CD4-positive, alpha-beta T cell (primary cell): ENCODE measurements around the gene RNF41. TPM values are rescaled to one million over a fixed set of nuclear protein-coding genes. Genes with fewer than 3 reads are reported as not detected.
A peak's percentile ranks its signal among the peaks of the same experiment; 100 is the strongest.

ENCODE experiments used
- ATAC-seq: fragments of 200-7000 bp; cut with Tn5 transposase; one replicate; pipeline ENCODE4 v1.10.0; 2022; ENCODE audit warnings: mild to moderate bottlenecking; ENCODE audit not compliant: poor library complexity
- CTCF ChIA-PET: fragments of 350-600 bp; sonication (Branson Sonifier 250); formaldehyde crosslinking; loops from one replicate; lab custom pipeline; 2021; ENCODE audit warnings: antibody characterized with exemption, inconsistent platforms; lab: Charles Lee
- POLR2A ChIA-PET: fragments of 350-600 bp; sonication (Branson Sonifier 250); formaldehyde crosslinking; loops from one replicate; lab custom pipeline; 2021; ENCODE audit warnings: antibody characterized with exemption, inconsistent platforms; lab: Charles Lee
- DNase-seq, 14 experiments: peaks; one replicate each; pipeline ENCODE4 v3.0.0-alpha.2; 2013 to 2020; ENCODE audit warnings: mixed read lengths in 2 of 14
- H3K27ac ChIP-seq, 2 donors: one replicate each; pipeline versions ENCODE4 v1.5.1 to v1.7.0; 2013; ENCODE audit warnings: low read length in 2 of 2, low read depth in 1 of 2, mild to moderate bottlenecking in 1 of 2
- H3K27me3 ChIP-seq, 2 experiments: 1 replicate in 1 of 2; 2 replicates in 1 of 2; pipeline versions ENCODE4 v1.6.1 to v1.7.0; 2013; ENCODE audit warnings: low read length in 2 of 2, control low read depth in 1 of 2, mild to moderate bottlenecking in 1 of 2, moderate library complexity in 1 of 2; ENCODE audit not compliant: insufficient read depth in 2 of 2, control insufficient read depth in 1 of 2
- H3K36me3 ChIP-seq: one replicate; pipeline ENCODE4 v1.6.1; 2013; ENCODE audit warnings: low read length, control low read depth; ENCODE audit not compliant: insufficient read depth
- H3K4me1 ChIP-seq: one replicate; pipeline ENCODE4 v1.6.1; 2013; ENCODE audit warnings: low read length, control low read depth; ENCODE audit not compliant: insufficient read depth
- H3K4me3 ChIP-seq: one replicate; pipeline ENCODE4 v1.5.1; 2013; ENCODE audit warnings: mild to moderate bottlenecking, low read length, moderate library complexity
- H3K9me3 ChIP-seq, 2 experiments: 1 replicate in 1 of 2; 2 replicates in 1 of 2; pipeline versions ENCODE4 v1.6.1 to v1.7.0; 2013; ENCODE audit warnings: low read length in 2 of 2, mild to moderate bottlenecking in 2 of 2, control low read depth in 1 of 2, moderate library complexity in 1 of 2; ENCODE audit not compliant: control insufficient read depth in 1 of 2, insufficient read depth in 1 of 2
- H3K27ac Mint-ChIP-seq: one replicate; pipeline ENCODE4 v1.8.0; 2020; ENCODE audit warnings: mixed read lengths
- H3K27me3 Mint-ChIP-seq: one replicate; pipeline ENCODE4 v1.8.0; 2021; ENCODE audit warnings: mixed read lengths
- H3K36me3 Mint-ChIP-seq: one replicate; pipeline ENCODE4 v1.8.0; 2021; ENCODE audit warnings: low read depth, mixed read lengths
- H3K4me1 Mint-ChIP-seq: one replicate; pipeline ENCODE4 v1.8.0; 2021; ENCODE audit warnings: low read depth, mixed read lengths
- H3K4me3 Mint-ChIP-seq: one replicate; pipeline ENCODE4 v1.8.0; 2020; ENCODE audit warnings: mild to moderate bottlenecking, mixed read lengths
- H3K9me3 Mint-ChIP-seq: one replicate; pipeline ENCODE4 v1.8.0; 2020; ENCODE audit warnings: mixed read lengths
- intact Hi-C, 2 experiments: fragments of 100-400 bp; cut with DNase I in 1 of 2; cut with micrococcal nuclease in 1 of 2; formaldehyde crosslinking; loops; one replicate each; pipeline versions ENCODE4 v1.15.1 to v1.9.0; 2023 to 2025; cut with DNase I, micrococcal nuclease
- total RNA-seq, 174 experiments: library from RNA in 2 of 174; stranded (reverse) in 2 of 174; gene quantifications; one replicate each; pipeline ENCODE4 v1.2.3 and lab custom pipeline; 2021 to 2026
- TF ChIP-seq, protein P1 (sequence below): fragments of 200-600 bp; IDR thresholded peaks from one replicate; pipeline ENCODE4 v1.8.0; 2022; ENCODE audit warnings: antibody characterized with exemption, mild to moderate bottlenecking

RNF41 gene
- total RNA-seq, 2 experiments from 2014 or later = 28.0 to 32.4 TPM

GRCh38 chr12:56221232-56221756, 428 bp downstream of the RNF41 start:
- Mint-ChIP-seq H3K27me3 (no peaks in the 10 kb centered on the region), H3K27ac (peak overlapping the region; percentile 100), H3K36me3 (peaks cover 27% of the 10 kb centered on the region), H3K4me1 (peaks cover 52% of the 10 kb centered on the region), H3K9me3 (no peaks in the 10 kb centered on the region), H3K4me3 (peak overlapping the region; percentile 98)
- Histone ChIP-seq H3K27ac (peak overlapping the region; percentile 97 to 98), H3K36me3 (peaks cover 6% of the 10 kb centered on the region), H3K27me3 (no peaks in the 10 kb centered on the region), H3K9me3 (no peaks in the 10 kb centered on the region), H3K4me3 (peak overlapping the region; percentile 83), H3K4me1 (peaks cover 56% of the 10 kb centered on the region)
- no peak for DNase-seq
- ChIA-PET CTCF (interaction anchor here (0.7 to 4.8 kb wide), 6 partner anchors 15 to 102 kb away, joined by 3 to 31 read pairs (median 19); partner anchors contain the start of genes COQ10A, SMARCC2 and ZC3H10), POLR2A (interaction anchor here (0.6 to 4.1 kb wide), 35 partner anchors 12 to 504 kb away, joined by 3 to 62 read pairs (median 6); partner anchors contain the start of genes ANKRD52, CNPY2, COQ10A and DNAJC14)
- ATAC-seq = peak; percentile 27
- TF ChIP-seq, protein P1, sequence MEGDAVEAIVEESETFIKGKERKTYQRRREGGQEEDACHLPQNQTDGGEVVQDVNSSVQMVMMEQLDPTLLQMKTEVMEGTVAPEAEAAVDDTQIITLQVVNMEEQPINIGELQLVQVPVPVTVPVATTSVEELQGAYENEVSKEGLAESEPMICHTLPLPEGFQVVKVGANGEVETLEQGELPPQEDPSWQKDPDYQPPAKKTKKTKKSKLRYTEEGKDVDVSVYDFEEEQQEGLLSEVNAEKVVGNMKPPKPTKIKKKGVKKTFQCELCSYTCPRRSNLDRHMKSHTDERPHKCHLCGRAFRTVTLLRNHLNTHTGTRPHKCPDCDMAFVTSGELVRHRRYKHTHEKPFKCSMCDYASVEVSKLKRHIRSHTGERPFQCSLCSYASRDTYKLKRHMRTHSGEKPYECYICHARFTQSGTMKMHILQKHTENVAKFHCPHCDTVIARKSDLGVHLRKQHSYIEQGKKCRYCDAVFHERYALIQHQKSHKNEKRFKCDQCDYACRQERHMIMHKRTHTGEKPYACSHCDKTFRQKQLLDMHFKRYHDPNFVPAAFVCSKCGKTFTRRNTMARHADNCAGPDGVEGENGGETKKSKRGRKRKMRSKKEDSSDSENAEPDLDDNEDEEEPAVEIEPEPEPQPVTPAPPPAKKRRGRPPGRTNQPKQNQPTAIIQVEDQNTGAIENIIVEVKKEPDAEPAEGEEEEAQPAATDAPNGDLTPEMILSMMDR = no peak
- intact Hi-C loops = loop anchor here (5.0 to 10.0 kb wide), 2 partner anchors 36 to 176 kb away; partner anchors contain the start of genes ANKRD52 (in 1 of the 2) and RPS26 (in 1 of the 2)

DNA sequence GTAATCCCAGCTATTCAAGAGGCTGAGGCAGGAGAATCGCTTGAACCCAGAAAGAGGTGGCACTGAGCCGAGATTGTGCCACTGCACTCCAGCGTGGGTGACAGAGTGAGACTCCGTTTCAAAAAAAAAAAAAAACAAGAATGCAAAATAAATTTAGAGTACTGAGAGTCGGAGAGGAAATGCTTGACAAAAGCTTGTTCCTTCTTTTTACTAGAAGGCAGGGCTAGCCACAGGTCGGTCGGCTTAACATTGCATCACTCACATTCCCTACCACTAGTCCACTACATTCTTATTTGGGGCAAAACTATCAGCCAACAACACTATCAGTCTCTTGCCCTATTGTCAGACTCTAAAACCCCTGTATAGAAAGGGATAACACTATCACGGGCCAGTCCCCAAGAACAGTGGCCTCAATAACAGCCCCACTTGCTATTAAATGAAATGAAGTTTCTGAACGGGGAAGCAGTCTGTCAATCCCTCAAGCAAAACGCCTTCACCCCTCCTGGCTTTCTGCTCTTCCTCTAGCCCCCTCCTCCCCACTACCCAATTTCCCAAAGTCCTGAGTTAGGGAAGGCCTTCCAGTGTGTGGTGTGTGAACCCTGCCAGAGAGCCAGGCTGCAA, 1.0 kb downstream of the RNF41 start:
- H3K36me3 Mint-ChIP-seq = peaks cover 27% of the 10 kb centered on the region
- CTCF ChIA-PET = interaction anchor here (0.7 to 4.8 kb wide), 5 partner anchors 15 to 102 kb away, joined by 3 to 31 read pairs (median 23); partner anchors contain the start of genes SMARCC2 and ZC3H10
- TF ChIP-seq, protein P1 = no peak
- H3K9me3 ChIP-seq = no peaks in the 10 kb centered on the region
- intact Hi-C loops = loop anchor here (5.0 to 10.0 kb wide), 2 partner anchors 37 to 176 kb away; partner anchors contain the start of genes ANKRD52 (in 1 of the 2) and RPS26 (in 1 of the 2)
- peaks cover 56% of the 10 kb centered on the region for H3K4me1 ChIP-seq
- peaks cover 55% of the 10 kb centered on the region for H3K4me1 Mint-ChIP-seq
- DNase-seq (peak in 3 of 14 experiments; percentile 9 to 37 (median 35)), ATAC-seq (no peak)
- POLR2A ChIA-PET = interaction anchor here (0.9 to 4.1 kb wide), 8 partner anchors 16 to 505 kb away, joined by 3 to 62 read pairs (median 21); partner anchors contain the start of genes COQ10A, ESYT1, NACA and ORMDL2
- peak overlapping the region; percentile 100 for H3K27ac Mint-ChIP-seq
- H3K27ac ChIP-seq = peak overlapping the region; percentile 97 to 98
- H3K4me3 ChIP-seq = peak overlapping the region; percentile 83
- no peaks in the 10 kb centered on the region for H3K27me3 Mint-ChIP-seq
- no peaks in the 10 kb centered on the region for H3K27me3 ChIP-seq
- peak overlapping the region; percentile 98 for H3K4me3 Mint-ChIP-seq
- no peaks in the 10 kb centered on the region for H3K9me3 Mint-ChIP-seq
- H3K36me3 ChIP-seq = peaks cover 11% of the 10 kb centered on the region

- intact Hi-C loops = loop anchor here (5.0 to 10.0 kb wide), 2 partner anchors 37 to 175 kb away; partner anchors contain the start of genes ANKRD52 (in 1 of the 2) and RPS26 (in 1 of the 2)
- Histone ChIP-seq H3K27me3 (no peaks in the 10 kb centered on the region), H3K4me3 (no peak overlapping the region), H3K4me1 (peaks cover 50% of the 10 kb centered on the region), H3K27ac (no peak overlapping the region), H3K36me3 (peaks cover 15% of the 10 kb centered on the region), H3K9me3 (no peaks in the 10 kb centered on the region)
- H3K4me3 Mint-ChIP-seq = peak overlapping the region; percentile 23
- ATAC-seq (no peak), DNase-seq (no peak)
- ChIA-PET POLR2A (interaction anchor here (0.9 to 4.1 kb wide), 3 partner anchors 15 to 101 kb away, joined by 3 to 62 read pairs (median 34); partner anchors contain the start of genes ESYT1 and ZC3H10), CTCF (interaction anchor here (1.2 to 4.8 kb wide), 3 partner anchors 14 to 30 kb away, joined by 3 to 31 read pairs (median 26); partner anchors contain the start of gene SMARCC2)
- H3K36me3 Mint-ChIP-seq = peaks cover 34% of the 10 kb centered on the region
- H3K9me3 Mint-ChIP-seq = no peaks in the 10 kb centered on the region
- TF ChIP-seq, protein P1 = no peak
- H3K27me3 Mint-ChIP-seq = no peaks in the 10 kb centered on the region
- peaks cover 51% of the 10 kb centered on the region for H3K4me1 Mint-ChIP-seq
- H3K27ac Mint-ChIP-seq = peak overlapping the region; percentile 100
These were observed 1.9 kb downstream of the RNF41 start for GRCh38 chr12:56219840-56220239.
